Stimulated activated CD4-positive, alpha-beta T cell treated with anti-CD3 and anti-CD28 coated beads, Interleukin-12 subunit alpha, Interleukin-12 subunit beta, amount 100 ng/mL, for 24 hours (primary cell): ENCODE measurements around the gene DTWD2.
"Not testable (repeated sequence)": the region's sequence is repeated elsewhere in the genome, so short reads cannot be mapped to it uniquely, and the experiment has no call there.

Source experiments
- DNase-seq, 2 experiments: peaks; one replicate each; pipeline ENCODE4 v3.0.0-alpha.2; 2020; ENCODE audit warnings: low read depth in 2 of 2

DTWD2 gene

DNA sequence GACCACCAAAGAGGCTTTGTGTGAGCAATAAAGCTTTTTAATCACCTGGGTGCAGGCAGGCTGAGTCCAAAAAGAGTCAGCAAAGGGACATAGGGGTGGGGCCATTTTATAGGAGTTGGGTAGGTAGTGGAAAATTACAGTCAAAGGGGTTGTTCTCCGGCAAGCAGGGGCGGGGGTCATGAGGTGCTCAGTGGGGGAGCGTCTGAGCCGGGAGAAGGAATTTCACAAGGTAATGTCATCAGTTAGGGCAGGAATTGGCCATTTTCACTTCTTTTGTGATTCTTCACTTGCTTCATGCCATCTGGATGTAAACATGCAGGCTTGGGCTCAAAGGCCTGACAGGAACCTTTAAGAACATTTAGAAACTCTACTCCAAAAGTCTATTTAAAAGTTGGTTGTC lies 36.0 kb downstream of the DTWD2 start:
- DNase-seq, result not testable (repeated sequence)

DNA sequence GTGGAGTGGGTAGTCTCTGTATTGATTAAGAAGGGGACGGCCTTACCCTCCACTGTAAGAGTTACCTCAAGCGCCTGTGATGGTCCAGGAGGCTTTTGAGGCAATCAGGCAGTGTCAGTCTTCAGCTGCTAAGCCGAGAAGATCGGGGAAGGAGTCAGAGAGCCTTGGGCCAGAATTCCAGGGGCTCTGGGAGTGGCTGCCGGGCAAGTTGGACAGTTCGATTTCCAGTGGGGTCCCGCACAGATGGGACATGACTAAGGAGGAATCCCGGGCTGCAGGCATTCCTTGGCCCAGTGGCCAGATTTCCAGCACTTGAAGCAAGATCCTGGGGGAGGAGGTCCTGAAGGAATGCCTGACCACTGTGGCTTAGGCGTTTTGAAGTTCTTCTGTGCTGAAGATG lies 38.0 kb downstream of the DTWD2 start:
- DNase-seq, result not testable (repeated sequence)

GRCh38 chr5:118946138-118946800 lies 42.1 kb downstream of the DTWD2 start:
- no peak for DNase-seq

GRCh38 chr5:118937393-118938061 lies 50.8 kb downstream of the DTWD2 start:
- DNase-seq, result no peak

DNA sequence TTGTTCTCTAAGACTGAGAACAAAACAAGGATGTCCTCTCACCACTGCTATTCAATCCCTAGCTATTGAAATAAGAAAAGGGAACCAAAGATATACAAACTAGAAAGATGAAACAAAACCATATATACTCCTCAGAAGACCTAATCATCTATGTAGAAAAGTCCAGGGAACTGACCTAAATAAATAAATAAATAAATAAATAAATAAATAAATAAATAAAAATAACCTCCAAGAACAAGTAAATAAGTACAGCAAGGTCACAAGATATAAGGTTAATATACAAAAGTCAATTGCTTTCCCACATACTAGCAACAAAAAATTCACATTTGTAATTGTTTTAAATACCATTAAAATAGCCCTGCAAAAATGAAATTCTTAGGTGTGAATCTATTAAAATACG lies 54.6 kb downstream of the DTWD2 start:
- no peak for DNase-seq

DNA sequence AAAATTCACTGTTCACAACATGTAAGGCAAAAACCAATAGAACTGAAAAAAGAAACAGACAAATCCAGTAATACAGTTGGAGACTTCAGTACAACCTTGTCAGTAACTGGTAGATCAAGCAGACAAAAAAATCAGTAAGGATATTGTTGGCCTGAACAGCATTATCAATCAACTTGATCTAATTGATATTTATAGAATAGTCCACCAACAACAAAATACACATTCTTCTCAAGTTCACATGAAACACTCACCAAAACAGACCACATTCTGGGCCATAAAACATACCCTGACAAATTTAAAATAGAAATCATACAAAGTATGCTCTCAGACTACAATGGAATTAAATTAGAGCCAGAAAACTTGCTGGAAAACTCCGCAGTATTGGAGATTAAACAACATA lies 56.8 kb downstream of the DTWD2 start:
- no peak for DNase-seq

- no peak for DNase-seq
Observed at GRCh38 chr5:118924006-118924389, 64.3 kb downstream of the DTWD2 start.

DNA sequence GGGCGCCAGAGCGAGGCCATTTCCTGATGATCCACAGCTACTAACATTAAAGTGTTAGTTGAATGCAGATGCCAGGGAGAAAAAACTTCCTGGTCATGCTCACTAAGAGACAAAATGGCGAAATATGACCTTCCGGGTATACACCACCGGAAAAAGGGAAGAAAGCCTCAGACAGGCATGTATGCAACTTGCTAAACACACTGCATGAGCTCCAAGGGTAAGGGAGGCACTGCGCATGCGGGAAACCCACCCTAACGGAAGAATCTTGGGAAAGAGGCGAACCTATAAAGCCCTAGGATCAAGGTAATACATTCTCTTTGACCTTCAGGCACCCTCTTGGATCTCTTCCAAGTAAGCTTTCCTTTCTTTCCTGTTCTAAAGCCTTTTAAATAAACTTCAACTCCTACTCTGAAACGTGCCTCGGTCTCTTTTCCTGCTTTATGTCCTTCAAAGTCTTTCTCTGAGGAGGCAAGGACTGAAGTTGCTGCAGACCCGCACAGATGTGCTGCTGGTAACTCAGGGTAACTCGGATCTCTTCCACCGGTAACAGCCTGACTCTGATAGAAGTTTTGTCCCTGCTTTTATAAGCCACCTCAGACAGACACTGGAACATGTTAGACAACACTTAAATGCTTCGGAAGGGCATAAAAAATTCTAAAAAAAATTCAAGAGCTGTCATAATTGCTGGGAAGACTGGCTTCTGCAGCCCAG lies 64.9 kb downstream of the DTWD2 start:
- no peak for DNase-seq

- no peak for DNase-seq
Observed at GRCh38 chr5:118921866-118922265, 66.5 kb downstream of the DTWD2 start.

DNA sequence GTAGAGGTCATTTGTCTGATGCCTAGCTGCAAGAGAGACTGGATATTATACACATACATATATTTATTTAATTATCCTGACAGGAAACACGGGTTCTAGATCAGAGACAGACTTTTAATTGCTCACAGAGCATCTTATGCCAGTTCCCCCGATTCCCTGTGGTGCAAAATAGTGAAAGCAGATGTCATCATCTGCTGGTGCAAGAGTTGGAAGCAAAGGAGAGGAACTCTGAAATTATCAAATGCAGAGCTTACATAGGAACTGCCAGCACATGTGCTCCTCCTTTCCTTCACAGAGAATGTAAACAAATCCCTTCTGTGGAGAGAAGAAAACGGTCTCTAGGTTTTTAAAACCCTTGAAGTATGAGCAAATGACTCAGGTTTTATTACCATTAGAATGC lies 69.3 kb downstream of the DTWD2 start:
- DNase-seq, result no peak

- no peak for DNase-seq
Observed at GRCh38 chr5:118918232-118918631, 70.1 kb downstream of the DTWD2 start.

DNA sequence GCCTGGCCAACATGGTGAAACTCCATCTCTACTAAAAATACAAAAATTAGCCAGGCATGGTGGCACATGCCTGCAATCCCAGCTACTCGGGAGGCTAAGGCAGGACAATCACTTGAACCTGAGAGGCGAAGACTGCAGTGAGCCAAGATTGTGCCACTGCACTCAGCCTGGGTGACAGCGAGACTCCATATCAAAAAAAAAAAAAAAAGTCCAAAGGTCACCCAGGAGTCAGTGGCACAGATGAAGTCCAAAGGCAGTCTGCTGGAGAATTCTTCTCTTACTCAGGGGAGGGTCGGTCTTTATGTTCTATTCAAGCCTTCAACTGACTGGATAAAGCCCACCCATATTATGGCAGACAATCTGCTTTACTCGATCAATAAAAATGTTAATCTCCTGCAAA lies 80.8 kb downstream of the DTWD2 start:
- not testable (repeated sequence) for DNase-seq

GRCh38 chr5:118906947-118907346 lies 81.4 kb downstream of the DTWD2 start:
- no peak for DNase-seq

GRCh38 chr5:118905196-118905595 lies 83.2 kb downstream of the DTWD2 start:
- no peak for DNase-seq

DNA sequence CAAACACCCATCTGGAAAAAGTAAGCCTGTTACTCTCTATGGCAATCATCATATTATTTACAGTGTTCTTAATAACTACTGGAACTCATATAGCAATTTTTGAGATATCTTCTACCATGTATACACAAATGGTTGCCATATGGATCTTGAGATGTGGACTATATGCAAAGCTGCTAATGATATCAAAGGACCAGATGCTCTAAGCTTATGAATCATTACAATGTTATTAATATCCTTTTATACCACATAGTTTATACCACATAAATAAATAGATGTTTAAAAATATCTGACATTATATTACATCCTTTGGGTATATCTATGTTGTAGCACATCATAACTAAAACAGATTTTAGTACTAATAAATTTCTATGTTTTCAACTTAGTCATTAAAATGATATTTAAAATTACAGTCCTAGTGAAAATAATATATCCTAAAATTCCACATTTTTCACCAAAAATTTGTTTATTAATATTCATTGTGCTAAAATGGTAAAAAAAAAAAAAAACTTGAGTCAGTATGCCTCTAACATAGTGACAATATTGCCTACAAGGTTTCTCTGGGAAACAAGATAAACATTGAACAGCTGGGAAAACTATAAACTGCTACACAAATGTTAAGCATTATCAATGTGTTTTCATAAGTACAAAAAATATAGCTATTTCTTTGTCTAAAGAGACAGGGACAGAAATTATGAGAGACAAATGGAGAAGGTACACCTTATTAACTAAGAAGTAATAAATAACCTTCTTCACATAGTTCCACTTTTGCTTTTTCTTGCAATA lies 85.5 kb downstream of the DTWD2 start:
- no peak for DNase-seq

- no peak for DNase-seq
Observed at GRCh38 chr5:118894709-118895108, 93.6 kb downstream of the DTWD2 start.

GRCh38 chr5:118891252-118891651 lies 97.1 kb downstream of the DTWD2 start:
- DNase-seq, result no peak

- no peak for DNase-seq
Observed at GRCh38 chr5:118889165-118889564, 99.2 kb downstream of the DTWD2 start.

DNA sequence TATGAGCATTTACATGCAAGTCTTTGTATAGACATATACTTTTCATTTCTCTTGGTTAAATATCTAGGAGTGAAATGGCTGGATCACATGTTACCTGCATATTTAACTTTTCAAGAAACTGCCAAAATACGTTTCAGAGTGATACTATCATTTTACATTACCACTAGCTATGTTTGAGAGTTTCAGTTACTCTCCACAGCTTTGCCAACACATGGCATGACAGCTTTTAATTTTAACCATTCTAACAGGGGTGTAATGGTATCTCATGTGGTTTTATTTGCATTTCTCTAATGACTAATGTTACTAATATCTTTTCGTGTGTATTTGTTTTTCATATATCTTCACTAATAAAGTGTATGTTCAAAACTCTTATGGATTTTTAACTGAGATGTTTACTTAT lies 99.8 kb downstream of the DTWD2 start:
- DNase-seq, result no peak

- DNase-seq, result no peak
Observed at GRCh38 chr5:118883362-118883761, 105.0 kb downstream of the DTWD2 start.

- DNase-seq, result no peak
Observed at GRCh38 chr5:118882666-118883065, 105.7 kb downstream of the DTWD2 start.

- DNase-seq, result not testable (repeated sequence)
Observed at GRCh38 chr5:118876852-118877251, 111.5 kb downstream of the DTWD2 start.
